Activated naive CD4-positive, alpha-beta T cell treated with Interleukin-2 at 50 U/mL for 16 hours (primary cell): Measurements from ENCODE around the gene ELOA.
"Not testable (repeated sequence)": the region's sequence is repeated elsewhere in the genome, so short reads cannot be mapped to it uniquely, and the experiment has no call there.

Experiments
- DNase-seq: peaks from one replicate; pipeline ENCODE4 v3.0.0-alpha.2; 2020

Gene ELOA

GRCh38 chr1:23802809-23803342, 59.6 kb downstream of the ELOA start:
- not testable (repeated sequence) for DNase-seq

GRCh38 chr1:23803674-23804073, 60.4 kb downstream of the ELOA start:
- DNase-seq, result no peak

- no peak for DNase-seq
Measured at GRCh38 chr1:23804183-23804835, 61.0 kb downstream of the ELOA start.

- DNase-seq, result no peak
Measured at GRCh38 chr1:23805025-23805424, 61.8 kb downstream of the ELOA start.

- DNase-seq, result no peak
Measured at GRCh38 chr1:23806280-23806679, 63.0 kb downstream of the ELOA start.

- DNase-seq, result no peak
Measured at GRCh38 chr1:23807453-23807852, 64.2 kb downstream of the ELOA start.

GRCh38 chr1:23809751-23810171, 66.5 kb downstream of the ELOA start:
- DNase-seq, result peak; percentile 83

GRCh38 chr1:23810818-23811540, 67.7 kb downstream of the ELOA start:
- DNase-seq, result peak; percentile 60
